ENCODE data around the gene LRRC1. TPM values are rescaled to one million over a fixed set of nuclear protein-coding genes. Genes with fewer than 3 reads are reported as not detected.

Gene LRRC1
- total and polyA plus RNA-seq, 4 donors, result 0.36 to 6.4 (median 0.94) TPM

GRCh38 chr6:53792973-53793317 lies 1.9 kb upstream of the LRRC1 start (continued):
- TF ChIP-seq ZBTB33 (IDR thresholded peaks at IDR 0.05) (no peak), RAD21 (IDR thresholded peaks at IDR 0.05) (no peak), GABPA (IDR thresholded peaks at IDR 0.05 in 1 of 2, conservative IDR thresholded peaks at IDR 0.05 in 1 of 2) (no peak)

- Histone ChIP-seq H3K27me3 (ENCODE audit: control insufficient read depth in 4 of 4, insufficient read depth in 4 of 4, low read length in 3 of 4) (peaks cover 0 to 10% (median 3%) of the 10 kb centered on the region in 4 donors), H3K9ac (ENCODE audit: low read depth in 1 of 2, low read length in 2 of 2) (peak overlapping the region in 1 of 2 donors; percentile 25), H3K27ac (ENCODE audit: low read depth in 1 of 2, low read length in 2 of 2) (peak overlapping the region in 1 of 2 donors; percentile 42), H3K4me1 (ENCODE audit: control insufficient read depth in 4 of 4, insufficient read depth in 4 of 4, low read length in 3 of 4) (peaks cover 6 to 24% (median 19%) of the 10 kb centered on the region in 4 donors), H3K4me3 (ENCODE audit: low read depth in 1 of 3, low read length in 3 of 3) (peak overlapping the region; percentile 35 to 80 (median 76)), H3K9me3 (ENCODE audit: control insufficient read depth in 4 of 4, low read length in 3 of 4) (peaks cover 1 to 3% (median 2%) of the 10 kb centered on the region in 4 donors), H3K36me3 (ENCODE audit: control insufficient read depth in 4 of 4, insufficient read depth in 3 of 4, low read depth in 1 of 4, low read length in 3 of 4) (no peaks in the 10 kb centered on the region)
- DNase-seq (ENCODE audit: low spot score), result peak; percentile 43
- peak; percentile 68 for TF ChIP-seq HNF4G (IDR thresholded peaks at IDR 0.05)
- no peak for TF ChIP-seq YY1 (IDR thresholded peaks at IDR 0.05)
- TF ChIP-seq SP1 (IDR thresholded peaks at IDR 0.05), result peak; percentile 41
- peak; percentile 22 to 56 for TF ChIP-seq HNF4A (conservative IDR thresholded peaks at IDR 0.05)
- 2% methylated on average over 25 of the region's 25 CpGs for WGBS
These were observed 1.3 kb upstream of the LRRC1 start for GRCh38 chr6:53793318-53794136.

- Histone ChIP-seq H3K27me3 (ENCODE audit: control insufficient read depth in 4 of 4, insufficient read depth in 4 of 4, low read length in 3 of 4) (peaks cover 0 to 11% (median 3%) of the 10 kb centered on the region in 4 donors), H3K4me3 (ENCODE audit: low read depth in 1 of 3, low read length in 3 of 3) (peak overlapping the region; percentile 35 to 80 (median 76)), H3K9ac (ENCODE audit: low read depth in 1 of 2, low read length in 2 of 2) (no peak overlapping the region), H3K9me3 (ENCODE audit: control insufficient read depth in 4 of 4, low read length in 3 of 4) (peaks cover 0 to 3% (median under 1%) of the 10 kb centered on the region in 4 donors), H3K27ac (ENCODE audit: low read depth in 1 of 2, low read length in 2 of 2) (peak overlapping the region in 1 of 2 donors; percentile 57), H3K4me1 (ENCODE audit: control insufficient read depth in 4 of 4, insufficient read depth in 4 of 4, low read length in 3 of 4) (peaks cover 6 to 24% (median 19%) of the 10 kb centered on the region in 4 donors), H3K36me3 (ENCODE audit: control insufficient read depth in 4 of 4, insufficient read depth in 3 of 4, low read depth in 1 of 4, low read length in 3 of 4) (no peaks in the 10 kb centered on the region)
- TF ChIP-seq FOXA1 (IDR thresholded peaks at IDR 0.05) (no peak), CTCF (IDR thresholded peaks at IDR 0.05; ENCODE audit: low read depth, low read length, missing input control) (no peak), ZBTB33 (IDR thresholded peaks at IDR 0.05) (no peak), RAD21 (IDR thresholded peaks at IDR 0.05) (peak; percentile 31 to 39), HNF4G (IDR thresholded peaks at IDR 0.05) (no peak)
- 2% methylated on average over 27 of the region's 27 CpGs for WGBS
- peak; percentile 40 for DNase-seq (ENCODE audit: low spot score)
These were observed 577 bp upstream of the LRRC1 start for GRCh38 chr6:53794137-53794719.

Data from liver (tissue), 9 donors.